Endometrium (tissue), 2 donors: ENCODE data around the gene UBE2QL1.

ENCODE experiments used
- FAIRE-seq: peaks from 2 replicates; lab custom pipeline; 2012; peaks lifted over from hg19 to GRCh38; lab: Jason Lieb, UNC
- donor health status: control.
- donor health status: control.

Gene UBE2QL1, protein sequence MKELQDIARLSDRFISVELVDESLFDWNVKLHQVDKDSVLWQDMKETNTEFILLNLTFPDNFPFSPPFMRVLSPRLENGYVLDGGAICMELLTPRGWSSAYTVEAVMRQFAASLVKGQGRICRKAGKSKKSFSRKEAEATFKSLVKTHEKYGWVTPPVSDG

DNA sequence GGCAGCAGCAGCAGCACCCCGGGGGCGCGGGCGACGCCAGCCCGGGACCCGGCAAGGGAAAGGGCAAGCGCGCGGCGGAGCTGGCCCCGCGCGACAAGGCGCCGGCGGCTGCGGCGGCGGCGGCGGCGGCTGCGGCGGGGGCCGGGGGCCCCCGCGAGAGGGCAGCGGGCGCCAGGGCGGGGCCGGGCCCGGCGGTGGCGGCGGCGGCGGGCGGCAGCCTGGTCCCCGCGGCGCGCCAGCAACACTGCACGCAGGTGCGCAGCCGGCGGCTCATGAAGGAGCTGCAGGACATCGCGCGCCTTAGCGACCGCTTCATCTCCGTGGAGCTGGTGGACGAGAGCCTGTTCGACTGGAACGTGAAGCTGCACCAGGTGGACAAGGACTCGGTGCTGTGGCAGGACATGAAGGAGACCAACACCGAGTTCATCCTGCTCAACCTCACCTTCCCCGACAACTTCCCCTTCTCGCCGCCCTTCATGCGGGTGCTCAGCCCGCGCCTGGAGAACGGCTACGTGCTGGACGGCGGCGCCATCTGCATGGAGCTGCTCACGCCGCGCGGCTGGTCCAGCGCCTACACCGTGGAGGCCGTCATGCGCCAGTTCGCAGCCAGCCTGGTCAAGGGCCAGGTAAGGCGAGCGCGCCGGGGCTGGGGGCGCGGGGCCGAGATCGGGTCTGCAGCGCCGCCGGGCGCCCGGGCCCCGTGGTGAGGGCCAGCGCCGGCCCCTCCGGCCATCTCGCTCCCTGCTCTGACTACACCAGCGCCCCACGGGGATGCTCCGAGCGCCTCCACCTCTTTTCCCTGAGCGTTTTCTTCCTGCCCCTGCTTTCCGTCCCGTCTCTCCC lies at the start of gene UBE2QL1:
Gene UBE2QL1 (plus strand): TSS at position 238 of the 843 bp plus-strand sequence. CDS start 35 bp downstream, at position 273.
- no peak for FAIRE-seq

DNA sequence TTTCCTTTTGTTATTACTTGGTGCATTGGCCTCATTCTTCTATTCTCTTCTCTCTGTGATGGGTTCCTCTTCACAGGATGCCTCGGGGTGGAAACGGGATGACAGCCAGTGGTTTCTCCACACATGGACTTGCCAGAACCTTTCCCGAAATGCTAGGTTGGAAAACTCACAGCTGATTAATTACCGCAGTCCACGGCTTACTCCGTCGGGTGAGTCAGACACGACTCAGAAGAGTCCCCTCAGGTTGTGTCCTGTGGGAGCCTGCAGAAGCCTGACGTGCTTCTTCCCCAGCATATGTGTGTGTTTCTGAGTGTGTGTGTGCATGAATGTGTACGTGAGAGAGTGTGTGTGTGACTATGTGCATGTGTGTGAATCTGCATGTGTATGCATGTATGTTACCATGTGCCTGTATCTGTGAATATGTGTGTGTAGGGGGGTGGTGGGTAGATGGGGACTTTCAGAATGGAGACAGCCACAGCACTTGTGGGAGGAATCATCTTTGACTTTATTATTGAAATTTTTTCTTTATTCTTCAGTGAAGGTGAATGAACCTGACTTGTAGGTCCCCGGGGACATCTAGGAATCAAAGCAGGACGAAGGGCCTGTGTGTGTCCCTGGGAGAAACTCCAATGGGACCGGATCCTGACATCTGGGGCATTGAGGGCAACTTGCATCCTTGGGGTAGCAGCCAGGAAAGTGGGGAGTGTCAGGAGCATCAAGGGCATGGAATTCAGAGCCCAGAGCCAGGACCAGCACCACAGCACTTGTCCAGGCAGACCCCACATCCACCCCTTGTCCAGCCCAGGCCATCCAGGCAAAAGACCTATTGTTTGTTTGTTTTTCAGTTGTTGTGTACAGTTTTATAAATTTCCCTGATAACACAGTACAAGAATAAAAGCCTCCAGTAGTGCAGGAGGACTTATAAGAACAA lies 48.4 kb upstream of the UBE2QL1 start:
- no peak for FAIRE-seq

DNA sequence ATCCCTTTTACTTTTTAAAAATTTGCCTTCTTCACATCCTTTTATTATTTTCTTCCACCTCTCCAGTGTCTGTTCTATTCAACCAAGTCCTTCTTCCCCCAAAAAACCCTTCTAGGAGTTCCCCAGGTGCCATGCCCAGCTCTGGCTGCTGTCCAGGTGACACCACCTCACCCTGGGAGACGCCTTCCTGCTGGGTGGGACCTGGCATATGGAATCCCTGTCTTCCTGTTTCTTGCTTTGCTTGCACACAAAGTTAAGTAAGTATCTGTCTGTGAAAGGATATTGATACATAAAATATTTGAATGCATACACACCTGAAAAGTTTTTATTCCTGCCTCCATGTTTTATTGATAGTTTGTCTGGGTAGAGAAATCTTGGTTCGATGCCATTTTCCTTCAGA lies 47.2 kb upstream of the UBE2QL1 start:
- FAIRE-seq, result no peak

DNA sequence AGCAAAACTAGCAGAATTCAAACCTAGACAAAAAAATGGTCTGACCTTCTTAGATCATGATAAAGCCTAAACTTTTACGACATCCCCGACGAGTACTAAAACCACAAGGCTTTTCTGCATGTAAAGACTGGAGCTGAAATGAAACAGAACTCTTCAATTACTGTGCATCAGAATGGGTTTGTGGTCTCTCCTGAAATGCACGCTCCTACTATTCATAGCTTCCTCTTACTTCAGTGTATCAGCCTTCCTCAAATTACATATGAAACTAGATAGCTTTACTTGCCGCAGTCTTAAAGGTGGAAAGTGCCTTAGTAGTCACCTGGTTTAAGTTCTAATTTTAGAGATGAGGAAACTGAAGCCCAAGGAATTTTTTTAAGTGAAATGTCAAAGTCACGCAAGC lies 45.7 kb upstream of the UBE2QL1 start:
- FAIRE-seq, result no peak

DNA sequence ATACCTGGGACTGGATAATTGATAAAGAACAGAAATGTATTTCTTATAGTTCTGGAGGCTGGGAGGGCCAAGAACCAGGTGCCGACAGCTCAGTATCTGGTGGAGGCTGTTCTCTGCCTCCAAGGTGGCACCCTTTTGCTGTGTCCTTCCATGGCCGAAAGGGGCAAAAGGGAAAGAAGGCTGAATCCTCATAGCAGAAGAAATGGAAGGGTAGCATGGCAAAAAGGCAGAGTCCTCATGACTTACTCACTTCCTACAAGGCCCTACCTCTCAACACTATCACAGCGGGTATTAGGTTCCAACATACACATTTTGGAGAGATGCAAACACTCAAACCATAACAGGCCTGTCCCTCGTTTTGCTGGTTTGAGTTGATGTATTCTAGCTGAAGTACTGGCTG lies 45.2 kb upstream of the UBE2QL1 start:
- FAIRE-seq, result no peak

DNA sequence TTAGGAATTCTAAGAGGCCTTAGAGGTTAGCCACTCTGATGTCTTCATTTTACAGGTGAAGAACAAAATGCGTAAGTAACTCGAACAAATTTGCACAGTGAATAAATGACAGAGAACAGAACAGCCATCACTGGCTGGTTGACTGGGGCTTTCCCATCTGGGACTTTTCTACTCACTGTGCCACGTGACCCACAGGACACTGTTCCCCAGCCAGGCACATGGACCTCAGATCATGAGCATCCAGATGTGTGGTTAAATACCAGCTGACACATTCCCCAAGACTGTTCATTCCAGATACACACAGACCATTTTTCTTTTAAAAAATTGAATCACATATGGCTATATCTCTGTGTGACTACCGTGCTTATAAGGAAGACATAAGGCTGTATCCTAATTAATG lies 44.5 kb upstream of the UBE2QL1 start:
- FAIRE-seq, result no peak

DNA sequence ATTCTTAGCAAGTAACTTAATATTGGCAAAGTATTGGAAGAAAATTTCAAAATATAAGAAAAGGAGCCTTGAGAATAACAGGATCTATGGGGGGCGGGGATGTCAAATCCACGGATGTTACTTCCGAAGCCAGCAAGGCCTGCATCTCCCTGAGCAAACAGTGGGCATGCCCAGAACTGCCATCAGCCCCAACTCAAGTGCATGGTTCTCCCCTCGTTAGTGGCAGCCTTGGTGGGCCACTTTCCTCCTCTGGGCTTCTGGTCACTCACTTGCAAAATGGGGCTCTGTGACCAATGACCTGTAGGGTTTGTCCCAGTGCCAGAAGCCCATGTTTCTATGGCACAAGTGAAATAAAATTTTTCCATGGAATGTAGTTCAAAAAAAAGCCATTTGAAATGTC lies 43.1 kb upstream of the UBE2QL1 start:
- no peak for FAIRE-seq

DNA sequence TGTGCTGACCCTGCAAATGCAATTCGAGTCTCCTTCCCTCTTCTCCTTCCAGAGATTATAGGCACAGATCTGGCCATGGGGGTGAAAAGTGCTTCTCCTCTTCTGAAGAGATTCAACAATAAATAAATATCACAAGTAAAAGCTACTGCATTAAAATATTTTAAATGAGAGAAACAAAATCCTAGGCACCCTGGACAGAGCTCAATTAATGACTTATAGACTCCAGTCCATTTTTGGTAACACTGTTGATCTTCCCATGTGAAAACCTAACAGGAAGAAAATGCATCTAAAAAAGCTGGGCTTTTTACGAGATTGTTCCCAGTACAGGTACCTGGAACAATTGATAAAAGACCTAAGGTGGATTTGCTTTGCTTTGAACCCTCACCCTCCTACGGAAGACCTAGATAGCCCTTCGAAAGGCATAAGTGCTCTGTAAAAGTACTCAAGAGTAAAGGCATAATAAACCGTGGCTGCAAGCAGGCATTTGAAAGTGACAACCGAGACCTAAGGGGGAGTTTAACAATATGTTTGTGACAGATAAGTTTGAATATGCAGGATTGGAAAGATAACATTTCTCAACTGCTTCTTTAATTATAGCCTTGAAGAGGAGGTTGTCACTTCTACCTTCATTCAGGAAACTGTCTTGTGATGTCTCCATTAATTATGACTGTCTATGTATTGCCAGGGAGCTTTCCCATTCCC lies 41.0 kb upstream of the UBE2QL1 start:
- no peak for FAIRE-seq

DNA sequence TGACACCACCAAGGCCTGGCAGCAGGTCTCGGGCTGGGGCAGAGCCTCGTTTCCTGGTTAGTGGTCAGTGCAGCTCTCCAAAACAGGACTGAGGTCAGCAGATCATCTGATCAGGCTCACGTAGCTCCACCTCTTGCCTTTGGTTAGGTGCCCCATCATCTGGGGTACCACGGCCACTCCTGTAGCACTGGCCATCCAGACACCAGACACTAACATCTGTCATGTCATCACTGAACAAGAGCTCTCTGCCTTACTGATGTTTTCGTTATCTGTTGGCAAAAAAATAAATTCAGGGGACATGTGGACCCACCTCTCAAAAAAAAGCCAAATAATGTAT lies 40.4 kb upstream of the UBE2QL1 start:
- FAIRE-seq, result no peak

DNA sequence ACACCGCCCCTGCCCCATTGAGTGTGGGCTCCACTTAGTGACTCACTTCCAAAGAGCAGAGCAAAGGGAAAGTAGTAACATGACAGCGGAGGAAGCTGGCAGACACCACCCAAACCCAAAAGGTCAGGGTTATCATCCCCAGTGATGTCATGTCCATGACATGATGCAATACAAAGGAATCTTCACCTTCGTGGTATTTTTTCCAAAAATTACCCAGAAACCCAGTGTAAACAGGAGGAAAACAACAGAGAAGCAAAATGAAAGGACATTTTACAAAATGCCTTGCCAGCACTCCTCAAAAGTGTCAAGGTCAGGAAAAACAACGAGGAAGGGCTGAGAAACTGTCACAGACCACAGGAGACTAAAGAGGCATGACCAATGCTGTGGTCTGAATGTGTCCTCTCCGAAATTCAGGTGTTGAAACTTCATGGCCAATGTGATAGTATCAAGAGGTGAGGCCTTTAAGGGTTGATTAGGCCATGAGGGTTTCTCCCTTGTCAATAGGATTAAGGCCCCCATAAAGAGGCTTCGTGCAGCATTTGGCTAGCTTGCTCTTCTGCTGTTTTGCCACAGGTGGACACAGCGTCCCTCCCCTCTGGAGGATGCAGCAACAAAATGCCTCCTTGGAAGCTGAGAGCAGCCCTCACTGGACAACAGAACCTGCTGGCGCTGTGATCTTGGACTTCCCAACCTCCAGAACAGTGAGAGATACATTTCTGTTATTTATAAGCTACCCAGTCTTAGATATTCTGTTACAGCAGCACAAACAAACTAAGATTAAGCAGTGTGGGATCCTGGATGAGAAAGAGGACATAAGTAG lies 39.8 kb upstream of the UBE2QL1 start:
- FAIRE-seq, result no peak

DNA sequence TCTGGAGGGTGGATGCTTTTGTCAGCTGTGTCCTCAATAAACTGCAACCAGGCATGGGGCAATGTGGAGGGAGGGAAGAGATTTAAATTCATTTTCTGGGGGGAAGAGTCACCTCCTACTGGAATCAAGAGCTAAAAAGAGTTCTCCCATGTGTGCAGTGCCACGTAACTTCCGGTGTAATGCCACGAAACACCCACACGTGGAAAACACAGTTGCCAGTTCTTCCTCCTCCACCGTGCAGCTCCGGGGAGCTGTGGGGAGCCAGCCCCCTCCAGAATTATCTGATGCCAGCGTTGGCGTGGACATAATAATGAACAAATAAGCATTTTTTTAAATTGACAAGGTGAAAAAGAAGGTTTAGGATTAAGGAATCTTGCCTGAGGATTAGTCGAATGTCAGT lies 38.2 kb upstream of the UBE2QL1 start:
- no peak for FAIRE-seq

DNA sequence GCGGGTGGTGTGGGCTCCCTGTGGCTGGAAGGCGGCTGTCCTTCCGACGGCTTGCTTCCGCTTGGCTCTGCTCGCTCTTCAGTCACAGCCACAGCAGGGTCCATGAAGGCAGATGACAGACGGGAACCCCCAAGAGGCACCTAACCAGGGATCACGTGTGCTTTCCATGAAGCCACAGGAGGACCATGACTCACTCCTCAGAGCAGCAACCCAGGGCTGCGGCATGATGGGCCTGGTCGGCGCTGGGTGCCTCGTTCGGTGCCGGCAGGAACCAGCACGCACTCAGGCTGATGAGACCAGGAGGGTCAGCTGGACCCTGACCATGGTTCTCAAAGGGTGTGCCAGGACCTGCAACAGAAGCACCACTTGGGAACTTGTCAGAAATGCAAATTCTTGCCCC lies 37.5 kb upstream of the UBE2QL1 start:
- FAIRE-seq, result no peak

DNA sequence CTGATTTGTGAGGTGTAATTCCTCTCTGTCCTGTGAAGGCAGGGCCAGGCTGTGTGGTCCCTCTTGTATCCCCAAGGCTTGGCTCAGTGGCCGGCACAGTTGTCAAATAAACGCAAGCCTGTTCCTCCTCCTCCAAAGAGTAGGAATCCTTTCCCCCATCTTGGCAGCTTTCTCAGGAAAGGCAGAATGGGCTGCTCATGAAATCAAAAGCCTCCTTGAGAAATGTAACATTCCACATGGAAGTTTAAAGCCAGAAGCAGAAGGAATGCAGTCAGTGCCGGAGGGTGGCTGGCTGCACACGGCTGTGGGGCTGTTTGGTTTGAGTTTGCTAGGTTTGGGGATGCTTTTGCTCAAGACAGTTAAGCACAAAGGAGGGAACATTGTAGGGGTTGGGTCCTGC lies 35.8 kb upstream of the UBE2QL1 start:
- FAIRE-seq, result no peak

DNA sequence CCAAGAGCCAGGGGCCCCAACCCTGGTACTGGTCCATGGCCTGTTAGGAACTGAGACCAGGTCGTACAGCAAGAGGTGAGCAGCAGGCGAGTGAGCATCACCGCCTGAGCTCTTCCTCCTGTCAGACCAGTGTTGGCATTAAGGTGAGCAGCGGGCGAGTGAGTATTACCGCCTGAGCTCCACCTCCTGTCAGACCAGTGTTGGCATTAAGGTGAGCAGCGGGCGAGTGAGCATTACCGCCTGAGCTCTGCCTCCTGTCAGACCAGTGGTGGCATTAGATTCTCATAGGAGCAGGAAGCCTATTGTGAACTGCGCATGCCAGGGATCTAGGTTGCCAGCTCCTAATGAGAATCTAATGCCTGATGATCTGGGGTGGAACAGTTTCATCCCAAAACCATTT lies 31.0 kb upstream of the UBE2QL1 start:
- no peak for FAIRE-seq

DNA sequence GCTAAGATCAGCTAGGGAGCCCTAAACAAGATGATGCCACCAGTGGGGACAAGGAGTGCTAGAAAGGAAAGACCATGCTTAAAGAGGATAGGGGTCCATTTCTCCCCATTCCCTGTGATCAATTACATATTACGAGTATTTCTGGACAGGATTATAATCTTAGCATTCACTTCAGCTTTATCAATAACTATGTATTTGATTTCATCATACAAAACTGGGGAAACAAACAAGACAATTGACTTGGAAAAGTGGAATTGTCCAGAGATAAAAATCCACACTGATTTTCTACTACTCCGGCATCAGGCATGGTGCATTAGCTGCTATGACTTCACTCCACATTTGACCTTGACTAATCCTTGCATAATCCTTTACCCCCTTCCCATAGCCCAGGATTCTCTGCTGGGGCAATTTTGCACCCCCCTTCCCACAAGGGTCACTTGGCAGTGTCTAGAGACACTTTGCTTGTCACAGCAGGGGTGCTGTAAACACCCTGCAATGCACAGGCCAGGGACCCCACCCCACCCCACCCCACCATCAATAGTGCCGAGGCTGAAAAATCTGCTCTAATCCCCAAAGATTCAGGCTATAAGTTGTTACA lies 29.9 kb upstream of the UBE2QL1 start:
- FAIRE-seq, result no peak

DNA sequence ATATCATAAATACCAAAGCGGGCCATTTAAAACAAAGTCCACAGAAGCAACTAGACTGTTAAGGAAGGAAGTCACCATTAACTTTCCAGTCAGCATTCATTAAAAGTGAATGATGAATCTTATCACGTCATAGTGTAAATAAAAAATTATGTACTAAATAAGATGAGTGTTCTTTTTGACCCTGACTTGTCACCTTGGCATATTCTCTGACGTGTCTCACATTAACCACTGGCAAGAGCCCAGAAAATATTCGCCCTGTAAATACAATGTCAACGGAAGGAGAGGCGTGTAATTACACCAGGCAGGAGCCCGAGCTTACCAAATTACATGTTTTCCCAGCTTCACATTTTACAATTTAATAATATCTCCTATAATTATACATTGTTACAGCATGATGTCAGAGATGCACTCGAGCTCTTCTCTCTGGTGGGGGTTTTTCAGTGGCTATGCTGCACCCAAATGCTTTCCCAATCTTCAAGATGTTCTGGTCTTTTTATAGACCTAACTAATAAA lies 29.3 kb upstream of the UBE2QL1 start:
- no peak for FAIRE-seq

DNA sequence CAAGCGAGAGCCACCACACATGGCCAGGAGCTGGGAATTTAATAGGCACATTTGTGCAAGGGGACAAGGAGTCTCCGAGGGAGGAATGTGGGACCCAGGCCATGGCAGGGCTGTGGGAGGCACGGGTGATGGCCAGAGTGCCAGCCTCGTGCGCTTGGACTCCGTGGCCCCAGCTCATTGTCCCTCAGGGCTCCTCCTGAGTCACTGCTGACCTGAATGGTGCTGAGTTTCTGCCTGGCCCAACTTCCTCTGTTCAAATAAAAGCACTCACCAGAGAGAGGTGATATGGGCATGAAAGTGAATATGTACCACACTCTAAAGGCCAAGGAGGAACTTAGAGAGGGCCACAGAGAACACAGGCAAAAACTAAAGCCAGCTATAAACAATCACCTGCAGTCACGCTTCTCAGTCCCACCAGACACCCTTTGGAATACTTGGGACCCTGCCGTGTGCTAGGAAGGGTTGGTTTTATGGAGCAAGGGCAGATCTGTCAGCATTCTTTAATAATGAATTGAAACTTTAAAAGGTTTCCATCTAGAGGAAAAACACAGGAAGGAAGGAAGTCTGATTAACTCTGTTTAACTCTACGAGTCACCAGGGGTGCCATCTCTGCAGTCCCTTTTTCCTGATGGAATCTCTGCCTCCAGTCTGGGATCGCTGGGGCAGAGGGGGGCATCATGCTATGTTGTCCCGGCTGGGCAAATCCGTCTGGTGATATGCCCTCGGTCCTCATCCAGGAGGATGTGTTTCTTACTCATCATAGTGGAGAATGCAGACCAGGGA lies 25.1 kb upstream of the UBE2QL1 start:
- no peak for FAIRE-seq

DNA sequence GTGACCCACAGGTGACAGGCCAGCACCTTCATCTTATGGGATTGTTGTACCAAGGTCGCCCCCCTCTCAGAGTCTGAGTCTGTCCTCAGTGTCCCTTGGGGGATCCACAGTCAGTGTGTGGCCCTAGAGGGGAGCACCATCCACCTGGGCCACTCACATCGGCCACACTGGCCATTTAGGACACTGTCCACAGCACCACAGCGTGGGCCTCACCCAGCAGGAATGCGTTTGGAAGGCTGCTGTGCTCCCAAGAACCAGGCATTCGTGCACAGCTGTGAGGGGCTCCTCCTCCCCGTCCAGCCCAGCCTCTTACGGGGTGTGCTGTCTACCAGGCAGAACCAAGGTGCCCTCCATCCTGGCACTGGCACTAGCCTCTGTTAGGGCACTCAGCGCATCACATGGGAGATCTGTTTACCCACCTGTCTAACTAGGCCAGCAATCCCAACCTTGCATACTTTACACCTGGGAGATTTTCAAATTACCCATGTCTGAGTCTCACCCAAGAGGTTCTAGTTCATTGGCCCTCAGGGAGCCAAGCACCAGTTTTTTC lies 24.5 kb upstream of the UBE2QL1 start:
- FAIRE-seq, result no peak

DNA sequence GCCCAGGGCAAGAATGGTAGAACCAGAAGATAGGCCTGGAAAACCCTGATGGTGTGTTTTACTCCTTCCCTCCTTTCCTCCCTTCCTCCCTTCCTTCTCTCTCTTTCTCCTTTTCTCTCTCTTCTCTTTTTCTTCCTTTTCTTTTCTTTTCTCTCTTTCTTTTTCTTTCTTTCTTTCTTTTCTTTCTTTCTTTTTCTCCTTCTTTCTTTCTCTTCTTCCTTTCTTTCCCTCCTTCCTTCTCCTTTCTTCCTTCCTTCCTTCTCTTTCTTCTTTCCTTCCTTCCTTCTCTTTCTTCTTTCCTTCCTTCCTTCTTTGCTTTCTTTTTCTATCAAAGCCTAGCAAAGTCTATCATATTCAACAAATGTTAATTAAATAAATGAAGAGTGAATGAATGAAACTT lies 24.0 kb upstream of the UBE2QL1 start:
- no peak for FAIRE-seq

DNA sequence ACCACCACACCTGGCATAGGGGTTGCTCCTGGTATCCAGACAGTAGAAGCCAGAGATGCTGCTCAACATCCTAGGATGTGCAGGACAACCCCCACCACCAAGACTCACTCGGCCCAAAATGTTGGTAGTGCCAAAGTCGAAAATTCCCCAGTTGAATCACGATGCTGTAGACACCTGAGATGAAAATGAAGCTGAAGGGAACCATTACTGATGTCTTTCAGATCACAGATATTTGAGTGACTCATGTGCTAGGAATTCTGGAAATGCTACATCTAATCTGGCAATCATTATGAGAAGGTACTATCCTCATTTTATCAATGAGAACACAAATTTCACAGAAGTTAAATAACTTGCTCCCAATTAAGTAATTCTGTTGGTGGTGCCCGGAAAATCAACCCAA lies 21.0 kb upstream of the UBE2QL1 start:
- no peak for FAIRE-seq
